Chondrocyte (in vitro differentiated cells): ENCODE results near the gene ISM2. TPM values are rescaled to one million over a fixed set of nuclear protein-coding genes. Genes with fewer than 3 reads are reported as not detected.
A peak's percentile ranks its signal among the peaks of the same experiment; 100 is the strongest.
"Not testable (repeated sequence)": the region's sequence is repeated elsewhere in the genome, so short reads cannot be mapped to it uniquely, and the experiment has no call there.

ENCODE experiments used
- DNase-seq: peaks from one replicate; pipeline ENCODE4 v3.0.0; 2021; ENCODE audit warnings: mixed read lengths, low spot score
- H3K27ac Mint-ChIP-seq: one replicate; pipeline ENCODE4 v1.8.0; 2021; ENCODE audit warnings: mild to moderate bottlenecking, moderate library complexity, mixed read lengths; ENCODE audit not compliant: unreplicated experiment
- H3K27me3 Mint-ChIP-seq: 2 replicates; pipeline ENCODE4 v1.8.0; 2021; ENCODE audit warnings: low read depth, mixed read lengths
- H3K36me3 Mint-ChIP-seq: 2 replicates; pipeline ENCODE4 v1.8.0; 2021; ENCODE audit warnings: low read depth, mixed read lengths
- H3K4me1 Mint-ChIP-seq: 2 replicates; pipeline ENCODE4 v1.8.0; 2021; ENCODE audit warnings: low read depth, mild to moderate bottlenecking, mixed read lengths
- H3K4me3 Mint-ChIP-seq: one replicate; pipeline ENCODE4 v1.8.0; 2021; ENCODE audit warnings: mild to moderate bottlenecking, moderate library complexity, mixed read lengths; ENCODE audit not compliant: unreplicated experiment
- H3K9me3 Mint-ChIP-seq: 2 replicates; pipeline ENCODE4 v1.8.0; 2021; ENCODE audit warnings: low read depth, mixed read lengths
- total RNA-seq: library from RNA; stranded (reverse); gene quantifications from 3 replicates; pipeline ENCODE4 v1.2.1, GENCODE V29; 2021
- TF ChIP-seq, protein P1 (sequence below): fragments of 200-600 bp; sonication (generic); IDR thresholded peaks from 2 replicates; pipeline ENCODE4 v1.5.0; 2021; ENCODE audit warnings: antibody characterized with exemption, mild to moderate bottlenecking, moderate library complexity

ISM2 gene
- total RNA-seq, 1 donor from 2014 or later: 0.20 TPM

DNA sequence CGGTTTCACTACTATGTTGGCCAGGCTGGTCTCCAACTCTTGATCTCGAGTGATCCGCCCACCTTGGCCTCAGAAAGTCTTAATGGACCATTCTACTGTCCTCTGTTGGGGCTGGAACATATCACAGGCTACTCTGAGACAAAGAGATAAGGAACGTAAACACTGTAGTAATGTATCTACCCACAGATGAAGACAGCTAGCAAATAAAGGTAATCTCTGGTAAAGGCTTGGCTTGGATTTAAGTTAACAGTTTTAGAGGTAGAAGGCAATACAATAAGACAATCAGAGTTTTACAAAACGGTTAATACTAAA lies 44.6 kb upstream of the ISM2 start:
- Mint-ChIP-seq H3K27me3 (no peaks in the 10 kb centered on the region), H3K27ac (peak overlapping the region; percentile 41), H3K4me1 (peaks cover 20% of the 10 kb centered on the region), H3K9me3 (no peaks in the 10 kb centered on the region), H3K4me3 (no peak overlapping the region), H3K36me3 (peaks cover 7% of the 10 kb centered on the region)
- DNase-seq: no peak
- TF ChIP-seq, protein P1, sequence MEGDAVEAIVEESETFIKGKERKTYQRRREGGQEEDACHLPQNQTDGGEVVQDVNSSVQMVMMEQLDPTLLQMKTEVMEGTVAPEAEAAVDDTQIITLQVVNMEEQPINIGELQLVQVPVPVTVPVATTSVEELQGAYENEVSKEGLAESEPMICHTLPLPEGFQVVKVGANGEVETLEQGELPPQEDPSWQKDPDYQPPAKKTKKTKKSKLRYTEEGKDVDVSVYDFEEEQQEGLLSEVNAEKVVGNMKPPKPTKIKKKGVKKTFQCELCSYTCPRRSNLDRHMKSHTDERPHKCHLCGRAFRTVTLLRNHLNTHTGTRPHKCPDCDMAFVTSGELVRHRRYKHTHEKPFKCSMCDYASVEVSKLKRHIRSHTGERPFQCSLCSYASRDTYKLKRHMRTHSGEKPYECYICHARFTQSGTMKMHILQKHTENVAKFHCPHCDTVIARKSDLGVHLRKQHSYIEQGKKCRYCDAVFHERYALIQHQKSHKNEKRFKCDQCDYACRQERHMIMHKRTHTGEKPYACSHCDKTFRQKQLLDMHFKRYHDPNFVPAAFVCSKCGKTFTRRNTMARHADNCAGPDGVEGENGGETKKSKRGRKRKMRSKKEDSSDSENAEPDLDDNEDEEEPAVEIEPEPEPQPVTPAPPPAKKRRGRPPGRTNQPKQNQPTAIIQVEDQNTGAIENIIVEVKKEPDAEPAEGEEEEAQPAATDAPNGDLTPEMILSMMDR: no peak

DNA sequence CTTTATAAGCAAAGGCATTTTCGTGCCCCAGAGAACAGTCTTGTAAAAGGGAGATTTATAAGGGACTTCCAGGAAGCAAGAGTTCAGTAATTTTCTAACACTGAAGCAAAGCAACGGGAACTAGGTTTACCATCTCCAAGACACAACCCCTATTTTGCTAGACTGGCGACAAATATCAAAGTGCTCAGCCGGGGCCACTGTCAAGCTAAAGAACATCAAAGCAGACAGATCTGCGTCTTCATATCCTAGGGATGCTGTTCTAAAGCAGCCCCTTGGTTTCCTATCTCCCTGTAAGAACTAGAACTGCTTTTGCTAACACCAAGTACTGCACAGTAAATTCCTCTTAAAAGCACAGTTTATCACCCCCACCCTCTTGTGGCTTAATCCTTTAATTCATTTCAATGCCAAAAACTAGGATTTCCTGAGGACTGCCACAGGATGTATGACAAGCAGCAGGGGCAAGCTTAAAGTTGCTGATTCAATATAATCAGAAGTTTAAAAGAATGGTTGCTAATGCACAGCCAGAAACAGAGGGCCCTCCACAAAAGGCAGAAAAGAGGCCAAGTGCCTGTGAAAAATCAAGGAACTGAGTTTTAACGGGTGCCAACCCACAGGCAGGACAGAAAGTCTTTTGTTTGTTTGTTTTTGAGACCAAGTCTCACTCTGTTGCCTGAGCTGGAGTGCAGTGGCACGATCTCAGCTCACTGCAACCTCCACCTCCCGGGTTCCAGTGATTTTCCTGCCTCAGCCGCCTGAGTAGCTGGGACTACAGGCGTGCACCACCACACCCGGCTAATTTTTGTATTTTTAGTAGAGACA lies 44.0 kb upstream of the ISM2 start:
- Mint-ChIP-seq H3K27ac (peak overlapping the region; percentile 49), H3K36me3 (peaks cover 9% of the 10 kb centered on the region), H3K9me3 (no peaks in the 10 kb centered on the region), H3K27me3 (no peaks in the 10 kb centered on the region), H3K4me1 (peaks cover 20% of the 10 kb centered on the region), H3K4me3 (no peak overlapping the region)
- TF ChIP-seq, protein P1: no peak
- DNase-seq: no peak

DNA sequence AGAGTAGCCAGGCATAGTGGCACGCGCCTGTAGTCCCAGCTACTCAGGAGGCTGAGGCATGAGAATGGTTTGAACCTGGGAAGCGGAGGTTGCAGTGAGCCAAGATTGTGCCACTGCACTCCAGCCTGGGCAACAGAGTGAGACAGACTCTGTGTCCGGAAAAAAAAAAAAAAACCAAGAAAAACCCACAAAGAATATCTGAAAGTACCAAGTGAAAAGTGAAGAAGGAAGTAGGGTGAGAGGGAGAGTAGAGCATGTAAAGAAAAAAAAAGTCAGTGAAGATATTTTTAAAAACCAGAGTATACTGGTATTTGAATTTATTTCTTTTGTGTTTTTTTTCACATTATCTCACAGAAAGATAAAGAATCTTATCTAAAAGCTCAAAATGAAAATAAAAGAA lies 43.3 kb upstream of the ISM2 start:
- TF ChIP-seq, protein P1: no peak
- no peaks in the 10 kb centered on the region for H3K9me3 Mint-ChIP-seq
- DNase-seq: no peak
- peak overlapping the region; percentile 77 for H3K27ac Mint-ChIP-seq
- no peak overlapping the region for H3K4me3 Mint-ChIP-seq
- H3K27me3 Mint-ChIP-seq: no peaks in the 10 kb centered on the region
- H3K4me1 Mint-ChIP-seq: peaks cover 20% of the 10 kb centered on the region
- peaks cover 9% of the 10 kb centered on the region for H3K36me3 Mint-ChIP-seq

DNA sequence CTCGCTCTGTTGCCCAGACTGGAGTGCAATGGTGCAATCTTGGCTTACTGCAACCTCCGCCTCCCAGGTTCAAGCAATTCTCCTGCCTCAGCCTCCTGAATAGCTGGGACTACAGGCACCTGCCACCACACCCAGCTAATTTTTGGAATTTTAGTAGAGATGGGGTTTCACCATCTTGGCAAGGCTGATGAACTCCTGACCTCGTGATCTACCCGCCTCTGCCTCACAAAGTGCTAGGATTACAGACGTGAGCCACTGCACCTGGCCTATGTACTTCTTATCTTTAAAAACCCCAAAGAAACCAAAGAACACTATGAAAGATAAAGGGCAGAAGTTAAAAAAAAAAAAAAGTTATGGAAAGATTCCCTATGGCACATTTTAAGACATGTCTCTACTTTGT lies 38.3 kb upstream of the ISM2 start:
- not testable (repeated sequence) for H3K36me3 Mint-ChIP-seq, H3K27ac Mint-ChIP-seq, H3K27me3 Mint-ChIP-seq, H3K4me1 Mint-ChIP-seq, H3K4me3 Mint-ChIP-seq, H3K9me3 Mint-ChIP-seq, DNase-seq

DNA sequence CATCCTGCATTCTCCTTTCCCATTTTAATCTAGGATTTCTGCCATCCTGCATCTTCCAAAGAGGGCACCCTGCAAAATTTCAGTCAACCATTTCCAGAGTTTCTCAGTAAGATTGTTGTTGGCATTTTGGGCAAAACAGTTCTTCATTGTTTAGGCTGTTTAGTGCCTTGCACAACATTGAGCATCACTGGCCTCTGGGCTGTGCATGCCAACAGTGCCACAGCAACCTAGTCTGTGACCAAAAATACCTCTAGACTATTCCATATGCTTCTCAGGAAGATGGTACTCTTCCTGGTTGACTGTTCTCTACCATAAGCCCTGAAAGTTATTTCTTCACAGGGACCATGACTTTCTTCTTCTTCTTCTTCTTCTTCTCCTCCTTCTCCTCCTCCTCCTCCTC lies 32.5 kb upstream of the ISM2 start:
- no peaks in the 10 kb centered on the region for H3K27me3 Mint-ChIP-seq
- no peak overlapping the region for H3K4me3 Mint-ChIP-seq
- DNase-seq: no peak
- TF ChIP-seq, protein P1: no peak
- no peaks in the 10 kb centered on the region for H3K9me3 Mint-ChIP-seq
- peaks cover 8% of the 10 kb centered on the region for H3K4me1 Mint-ChIP-seq
- H3K27ac Mint-ChIP-seq: no peak overlapping the region
- H3K36me3 Mint-ChIP-seq: peaks cover 6% of the 10 kb centered on the region

DNA sequence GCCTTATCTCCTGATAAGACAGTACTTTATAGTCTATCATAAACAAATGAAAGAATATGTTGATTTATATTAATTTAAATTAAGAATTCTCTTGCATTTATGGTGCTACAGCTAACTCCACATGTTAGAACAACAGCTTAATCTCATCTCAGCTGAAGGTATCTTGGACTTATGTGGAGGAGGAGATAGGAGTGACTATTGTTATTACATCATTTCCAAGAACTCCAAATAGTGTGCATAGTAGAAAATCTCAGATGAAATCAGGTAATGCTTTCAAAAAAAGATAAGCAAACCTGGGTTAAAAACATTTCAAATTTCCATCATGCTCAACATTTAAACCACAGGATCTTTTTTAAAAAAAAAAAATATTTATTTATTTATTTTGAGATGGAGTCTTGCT lies 31.3 kb upstream of the ISM2 start:
- Mint-ChIP-seq H3K36me3 (peaks cover 2% of the 10 kb centered on the region), H3K9me3 (no peaks in the 10 kb centered on the region), H3K27ac (no peak overlapping the region), H3K4me1 (peaks cover 10% of the 10 kb centered on the region), H3K4me3 (no peak overlapping the region), H3K27me3 (no peaks in the 10 kb centered on the region)
- TF ChIP-seq, protein P1: no peak
- no peak for DNase-seq
